ENCODE measurements around the gene CDC42EP1.
"Not testable (repeated sequence)": the region's sequence is repeated elsewhere in the genome, so short reads cannot be mapped to it uniquely, and the experiment has no call there.

Gene CDC42EP1

GRCh38 chr22:37533995-37534394 is 26.3 kb upstream of the CDC42EP1 start:
- DNase-seq (ENCODE audit: low read depth in 2 of 2, low spot score in 1 of 2), result no peak

- no peak for DNase-seq (ENCODE audit: low read depth in 2 of 2, low spot score in 1 of 2)
These were observed 25.8 kb upstream of the CDC42EP1 start for GRCh38 chr22:37534445-37534844.

- no peak for DNase-seq (ENCODE audit: low read depth in 2 of 2, low spot score in 1 of 2)
These were observed 25.1 kb upstream of the CDC42EP1 start for GRCh38 chr22:37535159-37535558.

- DNase-seq (ENCODE audit: low read depth in 2 of 2, low spot score in 1 of 2), result peak; percentile 68 to 78
These were observed 21.5 kb upstream of the CDC42EP1 start for GRCh38 chr22:37538590-37539357.

GRCh38 chr22:37539790-37540189 is 20.5 kb upstream of the CDC42EP1 start:
- not testable (repeated sequence) for DNase-seq (ENCODE audit: low read depth in 2 of 2, low spot score in 1 of 2)

- not testable (repeated sequence) for DNase-seq (ENCODE audit: low read depth in 2 of 2, low spot score in 1 of 2)
These were observed 17.9 kb upstream of the CDC42EP1 start for GRCh38 chr22:37542416-37542815.

GRCh38 chr22:37542959-37543358 is 17.3 kb upstream of the CDC42EP1 start:
- DNase-seq (ENCODE audit: low read depth in 2 of 2, low spot score in 1 of 2), result no peak

- DNase-seq (ENCODE audit: low read depth in 2 of 2, low spot score in 1 of 2), result no peak
These were observed 15.2 kb upstream of the CDC42EP1 start for GRCh38 chr22:37544955-37545702.

- DNase-seq (ENCODE audit: low read depth in 2 of 2, low spot score in 1 of 2), result no peak
These were observed 14.4 kb upstream of the CDC42EP1 start for GRCh38 chr22:37545703-37546436.

GRCh38 chr22:37546437-37547250 is 13.6 kb upstream of the CDC42EP1 start:
- no peak for DNase-seq (ENCODE audit: low read depth in 2 of 2, low spot score in 1 of 2)

GRCh38 chr22:37547251-37547741 is 13.0 kb upstream of the CDC42EP1 start:
- DNase-seq (ENCODE audit: low read depth in 2 of 2, low spot score in 1 of 2), result no peak

- no peak for DNase-seq (ENCODE audit: low read depth in 2 of 2, low spot score in 1 of 2)
These were observed 10.6 kb upstream of the CDC42EP1 start for GRCh38 chr22:37549704-37550059.

GRCh38 chr22:37550921-37551320 is 9.4 kb upstream of the CDC42EP1 start:
- not testable (repeated sequence) for DNase-seq (ENCODE audit: low read depth in 2 of 2, low spot score in 1 of 2)

GRCh38 chr22:37551981-37552380 is 8.3 kb upstream of the CDC42EP1 start:
- DNase-seq (ENCODE audit: low read depth in 2 of 2, low spot score in 1 of 2), result no peak

GRCh38 chr22:37552524-37553163 is 7.6 kb upstream of the CDC42EP1 start:
- DNase-seq (ENCODE audit: low read depth in 2 of 2, low spot score in 1 of 2), result no peak

GRCh38 chr22:37553725-37554124 is 6.6 kb upstream of the CDC42EP1 start:
- DNase-seq (ENCODE audit: low read depth in 2 of 2, low spot score in 1 of 2), result no peak

- DNase-seq (ENCODE audit: low read depth in 2 of 2, low spot score in 1 of 2), result no peak
These were observed 5.3 kb upstream of the CDC42EP1 start for GRCh38 chr22:37555029-37555428.

- no peak for DNase-seq (ENCODE audit: low read depth in 2 of 2, low spot score in 1 of 2)
These were observed 3.6 kb upstream of the CDC42EP1 start for GRCh38 chr22:37556710-37557109.

GRCh38 chr22:37557321-37558001 is 2.8 kb upstream of the CDC42EP1 start:
- no peak for DNase-seq (ENCODE audit: low read depth in 2 of 2, low spot score in 1 of 2)

- no peak for DNase-seq (ENCODE audit: low read depth in 2 of 2, low spot score in 1 of 2)
These were observed 1.5 kb upstream of the CDC42EP1 start for GRCh38 chr22:37558815-37559214.
